SK-N-SH (cell line): Measurements from ENCODE around the gene GPD1L. TPM values are rescaled to one million over a fixed set of nuclear protein-coding genes. Genes with fewer than 3 reads are reported as not detected.

Source experiments
- CTCF ChIA-PET: fragments of 300-600, 350-600 bp; formaldehyde crosslinking; extraction: SDS; loops from one replicate; lab custom pipeline; 2021; lab: Yijun Ruan, JAX
- POLR2A ChIA-PET: fragments of 350-600 bp; sonication (Branson Sonifier 250); formaldehyde crosslinking; extraction: SDS; loops from one replicate; lab custom pipeline; 2020; ENCODE audit warnings: antibody characterized with exemption, inconsistent platforms; lab: Yijun Ruan, JAX
- DNase-seq: peaks from one replicate; pipeline ENCODE4 v3.0.0; 2012
- H2AFZ ChIP-seq: fragments of 200-600 bp; sonication (generic); 2 replicates; pipeline ENCODE4 v1.8.1; 2016; ENCODE audit warnings: antibody characterized with exemption, mild to moderate bottlenecking, low read depth
- H3F3A ChIP-seq: fragments of 200-600 bp; sonication (generic); replicated peaks from 2 replicates; pipeline ENCODE3; 2016; ENCODE audit warnings: antibody characterized with exemption, mild to moderate bottlenecking; ENCODE audit not compliant: insufficient read depth
- H3K27ac ChIP-seq, 2 experiments: fragments of 200-500 bp in 1 of 2; fragments of 200-600 bp in 1 of 2; sonication (Bioruptor generic) in 1 of 2; sonication (generic), shearing (Covaris generic) in 1 of 2; 2 replicates each; pipeline versions ENCODE4 v1.5.1 to v1.6.1; 2014 to 2016; ENCODE audit warnings: low read depth in 2 of 2, inconsistent platforms in 1 of 2, low read length in 1 of 2, mild to moderate bottlenecking in 1 of 2, mixed read lengths in 1 of 2
- H3K27me3 ChIP-seq: fragments of 200-600 bp; sonication (generic), shearing (Covaris generic); 2 replicates; pipeline ENCODE4 v1.6.1; 2016; ENCODE audit warnings: mixed run types; ENCODE audit not compliant: insufficient read depth
- H3K36me3 ChIP-seq, 2 experiments: fragments of 200-500 bp in 1 of 2; fragments of 200-600 bp in 1 of 2; sonication (Bioruptor generic) in 1 of 2; sonication (generic) in 1 of 2; replicated peaks in 1 of 2; 2 replicates each; pipeline versions ENCODE3 to v1.5.1; 2014 to 2016; ENCODE audit warnings: low read length in 1 of 2, mild to moderate bottlenecking in 1 of 2; ENCODE audit not compliant: insufficient read depth in 2 of 2, control insufficient read depth in 1 of 2
- H3K4me1 ChIP-seq, 2 experiments: fragments of 200-500 bp in 1 of 2; fragments of 200-600 bp in 1 of 2; sonication (Bioruptor generic) in 1 of 2; sonication (generic), shearing (Covaris generic) in 1 of 2; 2 replicates each; pipeline versions ENCODE4 v1.5.1 to v1.6.1; 2014 to 2016; ENCODE audit warnings: low read depth in 1 of 2, low read length in 1 of 2, mixed run types in 1 of 2; ENCODE audit not compliant: insufficient read depth in 2 of 2, control insufficient read depth in 1 of 2
- H3K4me2 ChIP-seq: fragments of 200-600 bp; sonication (generic), shearing (Covaris generic); 2 replicates; pipeline ENCODE4 v1.6.1; 2017; ENCODE audit warnings: mixed run types
- H3K4me3 ChIP-seq, 2 experiments: fragments of 200-500 bp in 1 of 2; fragments of 200-600 bp in 1 of 2; sonication (Bioruptor generic) in 1 of 2; sonication (generic), shearing (Covaris generic) in 1 of 2; 2 replicates each; pipeline versions ENCODE4 v1.5.1 to v1.8.1; 2014 to 2016; ENCODE audit warnings: low read depth in 2 of 2, inconsistent platforms in 1 of 2, low read length in 1 of 2, mild to moderate bottlenecking in 1 of 2, mixed read lengths in 1 of 2, moderate library complexity in 1 of 2
- H3K79me2 ChIP-seq: fragments of 200-600 bp; sonication (generic); 2 replicates; pipeline ENCODE4 v1.8.1; 2017; ENCODE audit warnings: mild to moderate bottlenecking; ENCODE audit not compliant: insufficient read depth
- H3K9ac ChIP-seq: fragments of 200-600 bp; sonication (generic); 2 replicates; pipeline ENCODE4 v1.6.1; 2017; ENCODE audit warnings: mixed run types
- H3K9me2 ChIP-seq: fragments of 200-600 bp; sonication (generic); 2 replicates; pipeline ENCODE4 v1.6.1; 2017; ENCODE audit warnings: mixed run types
- H3K9me3 ChIP-seq: fragments of 200-600 bp; sonication (generic); 2 replicates; pipeline ENCODE4 v1.6.1; 2017; ENCODE audit warnings: mixed run types, mild to moderate bottlenecking, moderate library complexity
- H4K20me1 ChIP-seq: fragments of 200-600 bp; sonication (generic); 2 replicates; pipeline ENCODE4 v1.6.1; 2017; ENCODE audit warnings: mild to moderate bottlenecking, mixed run types; ENCODE audit not compliant: insufficient read depth
- EP300 ChIP-seq, 2 experiments: IDR thresholded peaks; 2 replicates each; pipeline versions ENCODE4 v1.4.0 to v1.6.1; 2012; ENCODE audit warnings: borderline replicate concordance in 1 of 2, low read depth in 1 of 2, low read length in 1 of 2
- EZH2phosphoT487 ChIP-seq: fragments of 200-600 bp; sonication (generic); IDR thresholded peaks from 2 replicates; pipeline ENCODE4 v1.6.1; 2017; ENCODE audit warnings: low read depth, mixed run types, mild to moderate bottlenecking, antibody characterized with exemption, moderate library complexity, borderline replicate concordance
- FOSL2 ChIP-seq: IDR thresholded peaks from 2 replicates; pipeline ENCODE4 v1.4.0; 2012; ENCODE audit warnings: low read depth, mild to moderate bottlenecking, moderate library complexity, borderline replicate concordance
- GABPA ChIP-seq: IDR thresholded peaks from 2 replicates; pipeline ENCODE4 v1.4.0; 2012; ENCODE audit warnings: low read depth, mild to moderate bottlenecking
- GATA2 ChIP-seq: sonication (generic); formaldehyde crosslinking; IDR thresholded peaks from 2 replicates; pipeline ENCODE4 v1.5.0; 2020; ENCODE audit warnings: mild to moderate bottlenecking, missing genetic modification reagents
- IRF3 ChIP-seq: fragments of 150-350 bp; IDR thresholded peaks from 2 replicates; pipeline ENCODE4 v1.6.1; 2016; ENCODE audit warnings: mild to moderate bottlenecking, low read depth, low read length
- MXI1 ChIP-seq: IDR thresholded peaks from 2 replicates; pipeline ENCODE4 v1.6.1; 2012; ENCODE audit warnings: mild to moderate bottlenecking, low read depth, low read length, improper control_type of control experiment
- NRF1 ChIP-seq: IDR thresholded peaks from 2 replicates; pipeline ENCODE4 v1.6.1; 2012; ENCODE audit warnings: low read depth, mild to moderate bottlenecking, low read length
- REST ChIP-seq: IDR thresholded peaks from 2 replicates; pipeline ENCODE4 v1.6.1; 2012; ENCODE audit warnings: mild to moderate bottlenecking, low read depth, low read length, moderate library complexity
- RXRA ChIP-seq: IDR thresholded peaks from 2 replicates; pipeline ENCODE4 v1.4.0; 2012; ENCODE audit warnings: low read depth, mild to moderate bottlenecking, borderline replicate concordance
- TAF1 ChIP-seq: IDR thresholded peaks from 2 replicates; pipeline ENCODE4 v1.6.1; 2012; ENCODE audit warnings: low read depth, mild to moderate bottlenecking, low read length, moderate library complexity, borderline replicate concordance
- USF1 ChIP-seq: IDR thresholded peaks from 2 replicates; pipeline ENCODE4 v1.4.0; 2012; ENCODE audit warnings: low read depth, borderline replicate concordance
- WGBS: methylation state at CpG from one replicate; pipeline ENCODE4 v1.1.6; 2017; ENCODE audit warnings: low lambda C conversion rate; 5-methylcytosine and 5-hydroxymethylcytosine counted together
- polyA plus RNA-seq, 3 experiments: library from polyadenylated mRNA; depleted of rRNA; stranded (reverse); fragments of >200 nt; gene quantifications; 2 replicates each; pipeline ENCODE4 v1.2.3, GENCODE V29; 2012

Gene GPD1L
- polyA plus RNA-seq, 1 of the 3 experiments (the other 2 are of a cell fraction), result 6.1 TPM

- Histone ChIP-seq H3K4me1 (no peaks in the 10 kb centered on the region), H3K9ac (no peak overlapping the region), H3K27ac (no peak overlapping the region), H3K9me3 (no peaks in the 10 kb centered on the region), H3K36me3 (no peaks in the 10 kb centered on the region), H3K79me2 (no peaks in the 10 kb centered on the region), H3K9me2 (no peaks in the 10 kb centered on the region), H2AFZ (no peak overlapping the region), H3K4me3 (no peak overlapping the region), H3K4me2 (no peak overlapping the region), H4K20me1 (no peaks in the 10 kb centered on the region), H3K27me3 (no peaks in the 10 kb centered on the region), H3F3A (no peaks in the 10 kb centered on the region)
- ChIA-PET CTCF (no interaction called here), POLR2A (interaction anchor here (0.6 kb wide), 1 partner anchor 17 kb away, joined by 3 read pairs; no protein-coding TSS in a partner anchor)
- WGBS, result 72% methylated on average over 3 of the region's 3 CpGs
- no peak for TF ChIP-seq USF1
- no peak for TF ChIP-seq RXRA
- no peak for TF ChIP-seq TAF1
- TF ChIP-seq NRF1, result no peak
- no peak for TF ChIP-seq EP300 (IDR thresholded peaks at IDR 0.05; ENCODE audit: borderline replicate concordance in 1 of 2, low read depth in 1 of 2, low read length in 1 of 2)
- no peak for TF ChIP-seq GATA2 (CRISPR knock-in tag)
- no peak for TF ChIP-seq FOSL2
- TF ChIP-seq EZH2phosphoT487, result no peak
- no peak for DNase-seq
Observed at GRCh38 chr3:32083702-32084270, 22.6 kb upstream of the GPD1L start.

- CTCF ChIA-PET, result no interaction called here
- H2AFZ ChIP-seq, result no peak overlapping the region
- WGBS, result 17% methylated on average over 2 of the region's 2 CpGs
- no peaks in the 10 kb centered on the region for H3K9me2 ChIP-seq
- H3K4me1 ChIP-seq, result no peaks in the 10 kb centered on the region
- H3K9me3 ChIP-seq, result no peaks in the 10 kb centered on the region
- no peaks in the 10 kb centered on the region for H3K27me3 ChIP-seq
- no peak overlapping the region for H3K4me2 ChIP-seq
- no peak overlapping the region for H3K27ac ChIP-seq
- POLR2A ChIA-PET, result no interaction called here
- no peak overlapping the region for H3K4me3 ChIP-seq
- H3K36me3 ChIP-seq, result no peaks in the 10 kb centered on the region
- no peak for DNase-seq
- H4K20me1 ChIP-seq, result no peaks in the 10 kb centered on the region
- H3K9ac ChIP-seq, result no peak overlapping the region
- no peak for TF ChIP-seq GABPA
- no peak for TF ChIP-seq MXI1
- no peak for TF ChIP-seq REST
- no peak for TF ChIP-seq GATA2 (CRISPR knock-in tag)
- no peak for TF ChIP-seq IRF3
- H3K79me2 ChIP-seq, result no peaks in the 10 kb centered on the region
- no peaks in the 10 kb centered on the region for H3F3A ChIP-seq
Observed at GRCh38 chr3:32084870-32085269, 21.6 kb upstream of the GPD1L start.
